ENCODE data around the gene IL17C. TPM values are rescaled to one million over a fixed set of nuclear protein-coding genes. Genes with fewer than 3 reads are reported as not detected.
"Not testable (repeated sequence)": the region's sequence is repeated elsewhere in the genome, so short reads cannot be mapped to it uniquely, and the experiment has no call there.

IL17C gene
- total RNA-seq, 1 donor from 2014 or later = 0.26 TPM

DNA sequence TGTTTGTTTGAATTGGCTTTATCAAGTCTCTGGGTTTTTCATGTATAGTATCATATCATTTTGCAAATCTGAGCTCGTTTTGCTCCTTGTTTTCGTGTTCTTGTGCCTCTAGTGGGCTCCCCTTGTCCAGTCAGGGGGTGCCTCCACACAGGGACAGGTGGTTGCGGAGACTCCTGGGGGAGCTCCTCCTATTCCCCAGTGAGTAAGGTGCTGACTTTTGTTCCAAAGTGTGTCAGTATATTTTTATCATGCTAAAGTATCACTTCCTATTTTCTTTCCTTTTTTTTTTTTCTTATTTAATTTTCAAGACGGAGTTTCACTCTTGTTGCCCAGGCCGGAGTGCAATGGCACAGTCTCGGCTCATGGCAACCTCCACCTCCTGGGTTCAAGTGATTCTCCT, 30.3 kb upstream of the IL17C start:
- peak overlapping the region; percentile 33 for H3K27ac Mint-ChIP-seq (ENCODE audit: unreplicated experiment)
- DNase-seq (ENCODE audit: low spot score) = no peak

GRCh38 chr16:88609426-88609825, 28.9 kb upstream of the IL17C start:
- H3K36me3 Mint-ChIP-seq (ENCODE audit: low read depth, unreplicated experiment) = peaks cover 37% of the 10 kb centered on the region
- peaks cover 15% of the 10 kb centered on the region for H3K4me1 Mint-ChIP-seq (ENCODE audit: unreplicated experiment)
- not testable (repeated sequence) for DNase-seq (ENCODE audit: low spot score); H3K27me3 Mint-ChIP-seq (ENCODE audit: unreplicated experiment); H3K4me3 Mint-ChIP-seq (ENCODE audit: unreplicated experiment); H3K27ac Mint-ChIP-seq (ENCODE audit: unreplicated experiment); H3K9me3 Mint-ChIP-seq (ENCODE audit: unreplicated experiment)

More for the DNA sequence above, 30.3 kb upstream of the IL17C start:
- Mint-ChIP-seq H3K27me3 (ENCODE audit: unreplicated experiment) (peaks cover 2% of the 10 kb centered on the region), H3K36me3 (ENCODE audit: low read depth, unreplicated experiment) (peaks cover 29% of the 10 kb centered on the region), H3K4me1 (ENCODE audit: unreplicated experiment) (peaks cover 14% of the 10 kb centered on the region), H3K4me3 (ENCODE audit: unreplicated experiment) (no peak overlapping the region), H3K9me3 (ENCODE audit: unreplicated experiment) (no peaks in the 10 kb centered on the region)
- no peak for TF ChIP-seq CTCF (IDR thresholded peaks at IDR 0.05; ENCODE audit: unreplicated experiment)

GRCh38 chr16:88610080-88610479, 28.3 kb upstream of the IL17C start:
- Mint-ChIP-seq H3K9me3 (ENCODE audit: unreplicated experiment) (no peaks in the 10 kb centered on the region), H3K4me1 (ENCODE audit: unreplicated experiment) (peaks cover 17% of the 10 kb centered on the region), H3K4me3 (ENCODE audit: unreplicated experiment) (no peak overlapping the region), H3K36me3 (ENCODE audit: low read depth, unreplicated experiment) (peaks cover 37% of the 10 kb centered on the region), H3K27me3 (ENCODE audit: unreplicated experiment) (peaks cover 5% of the 10 kb centered on the region), H3K27ac (ENCODE audit: unreplicated experiment) (no peak overlapping the region)
- DNase-seq (ENCODE audit: low spot score) = no peak
- no peak for TF ChIP-seq CTCF (IDR thresholded peaks at IDR 0.05; ENCODE audit: unreplicated experiment)

DNA sequence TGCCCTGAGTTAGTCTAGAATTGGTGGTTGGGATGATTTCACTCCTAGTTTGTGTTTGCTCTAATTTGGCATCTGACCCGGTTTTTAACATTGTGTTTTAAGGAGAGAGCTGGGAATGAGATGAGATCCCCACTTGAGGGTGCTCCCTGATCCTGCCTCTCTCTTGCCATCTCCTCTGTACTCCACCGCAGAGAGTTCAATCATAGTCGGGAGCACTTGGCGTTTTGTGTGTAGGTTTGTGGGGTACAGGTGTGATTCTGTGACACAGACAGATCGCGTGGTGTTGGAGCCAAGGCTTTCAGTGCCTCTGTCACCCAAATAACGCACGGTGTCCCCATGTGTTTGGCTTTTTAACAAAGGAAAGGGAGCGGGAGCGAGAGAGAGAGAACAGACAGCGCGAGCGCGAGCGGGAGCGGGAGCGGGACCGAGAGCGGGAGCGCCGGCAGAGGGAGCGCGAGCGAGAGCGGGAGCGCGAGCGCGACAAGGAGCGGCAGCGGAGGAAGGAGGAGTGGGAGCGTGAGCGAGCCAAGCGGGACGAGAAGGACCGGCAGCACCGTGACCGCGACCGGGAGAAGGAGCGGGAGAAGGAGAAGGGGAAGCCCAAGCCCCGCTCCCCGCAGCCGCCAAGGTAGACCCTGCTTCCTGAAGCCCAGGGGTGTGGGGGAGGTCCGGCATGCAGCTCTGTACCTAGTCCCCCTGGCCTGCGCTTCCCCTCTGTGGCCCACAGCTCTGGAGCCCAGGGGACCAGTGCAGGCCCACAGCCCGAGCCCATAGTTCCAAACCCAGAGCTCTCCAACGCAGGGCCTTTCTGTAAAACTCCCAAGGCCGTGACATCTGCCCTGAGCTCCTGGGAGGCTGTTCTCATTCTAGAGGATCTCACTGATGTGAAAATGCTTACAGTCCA, 27.2 kb upstream of the IL17C start:
- peak; percentile 56 for DNase-seq (ENCODE audit: low spot score)
- no peak for TF ChIP-seq CTCF (IDR thresholded peaks at IDR 0.05; ENCODE audit: unreplicated experiment)
- peaks cover 41% of the 10 kb centered on the region for H3K36me3 Mint-ChIP-seq (ENCODE audit: low read depth, unreplicated experiment)
- H3K4me1 Mint-ChIP-seq (ENCODE audit: unreplicated experiment) = peaks cover 27% of the 10 kb centered on the region
- H3K9me3 Mint-ChIP-seq (ENCODE audit: unreplicated experiment) = no peaks in the 10 kb centered on the region
- H3K27me3 Mint-ChIP-seq (ENCODE audit: unreplicated experiment) = peaks cover 8% of the 10 kb centered on the region
- H3K27ac Mint-ChIP-seq (ENCODE audit: unreplicated experiment) = peak overlapping the region; percentile 52
- H3K4me3 Mint-ChIP-seq (ENCODE audit: unreplicated experiment) = peak overlapping the region; percentile 32

- no peak for DNase-seq (ENCODE audit: low spot score)
- Mint-ChIP-seq H3K4me3 (ENCODE audit: unreplicated experiment) (peak overlapping the region; percentile 66), H3K9me3 (ENCODE audit: unreplicated experiment) (no peaks in the 10 kb centered on the region)
Measured at GRCh38 chr16:88613293-88613692, 25.1 kb upstream of the IL17C start.

More at GRCh38 chr16:88613293-88613692, 25.1 kb upstream of the IL17C start:
- peaks cover 11% of the 10 kb centered on the region for H3K27me3 Mint-ChIP-seq (ENCODE audit: unreplicated experiment)
- peak overlapping the region; percentile 44 for H3K27ac Mint-ChIP-seq (ENCODE audit: unreplicated experiment)
- peaks cover 28% of the 10 kb centered on the region for H3K4me1 Mint-ChIP-seq (ENCODE audit: unreplicated experiment)
- TF ChIP-seq CTCF (IDR thresholded peaks at IDR 0.05; ENCODE audit: unreplicated experiment) = no peak
- peaks cover 38% of the 10 kb centered on the region for H3K36me3 Mint-ChIP-seq (ENCODE audit: low read depth, unreplicated experiment)
